GM19467 (cell line): ENCODE results near the gene PKD2L2.
"Not testable (repeated sequence)": the region's sequence is repeated elsewhere in the genome, so short reads cannot be mapped to it uniquely, and the experiment has no call there.

Experiments used
- ATAC-seq: cut with Tn5 transposase; IDR thresholded peaks from one replicate; pipeline ENCODE4 v1.9.1; 2021; ENCODE audit warnings: mild to moderate bottlenecking, moderate library complexity; ENCODE audit not compliant: unreplicated experiment

The PKD2L2 gene

GRCh38 chr5:137887831-137888230 lies 1.4 kb upstream of the PKD2L2 start:
- no peak for ATAC-seq

- no peak for ATAC-seq
Measured at GRCh38 chr5:137888466-137888862, 793 bp upstream of the PKD2L2 start.

GRCh38 chr5:137890845-137891244 lies 1.6 kb downstream of the PKD2L2 start:
- no peak for ATAC-seq

- no peak for ATAC-seq
Measured at GRCh38 chr5:137891849-137892248, 2.6 kb downstream of the PKD2L2 start.

- no peak for ATAC-seq
Measured at GRCh38 chr5:137894586-137894985, 5.3 kb downstream of the PKD2L2 start.

GRCh38 chr5:137896560-137896959 lies 7.3 kb downstream of the PKD2L2 start:
- no peak for ATAC-seq

- ATAC-seq, result no peak
Measured at GRCh38 chr5:137899493-137899892, 10.2 kb downstream of the PKD2L2 start.

- no peak for ATAC-seq
Measured at GRCh38 chr5:137901011-137901817, 12.0 kb downstream of the PKD2L2 start.

GRCh38 chr5:137902408-137903133 lies 13.3 kb downstream of the PKD2L2 start:
- ATAC-seq, result no peak

- no peak for ATAC-seq
Measured at GRCh38 chr5:137914758-137915157, 25.5 kb downstream of the PKD2L2 start.

- no peak for ATAC-seq
Measured at GRCh38 chr5:137916923-137917322, 27.7 kb downstream of the PKD2L2 start.

GRCh38 chr5:137921931-137922330 lies 32.7 kb downstream of the PKD2L2 start:
- ATAC-seq, result no peak

GRCh38 chr5:137923856-137924255 lies 34.6 kb downstream of the PKD2L2 start:
- no peak for ATAC-seq

- no peak for ATAC-seq
Measured at GRCh38 chr5:137932800-137933199, 43.5 kb downstream of the PKD2L2 start.

- no peak for ATAC-seq
Measured at GRCh38 chr5:137933491-137933911, 44.2 kb downstream of the PKD2L2 start.

- ATAC-seq, result no peak
Measured at GRCh38 chr5:137935190-137935589, 45.9 kb downstream of the PKD2L2 start.

- no peak for ATAC-seq
Measured at GRCh38 chr5:137935694-137936093, 46.4 kb downstream of the PKD2L2 start.

GRCh38 chr5:137937994-137938750 lies 48.9 kb downstream of the PKD2L2 start:
- ATAC-seq, result no peak

GRCh38 chr5:137938751-137939143 lies 49.5 kb downstream of the PKD2L2 start:
- no peak for ATAC-seq

GRCh38 chr5:137939331-137939730 lies 50.1 kb downstream of the PKD2L2 start:
- ATAC-seq, result no peak

- ATAC-seq, result not testable (repeated sequence)
Measured at GRCh38 chr5:137944280-137944679, 55.0 kb downstream of the PKD2L2 start.
